Activated naive CD4-positive, alpha-beta T cell (primary cell): ENCODE results near the gene LONRF2.
"Not testable (repeated sequence)": the region's sequence is repeated elsewhere in the genome, so short reads cannot be mapped to it uniquely, and the experiment has no call there.

ENCODE experiments used
- DNase-seq, 4 experiments: peaks; one replicate each; lab custom pipeline; 2025; lab: John Stamatoyannopoulos, UW

LONRF2 gene

GRCh38 chr2:100321866-100322820 lies at the start of gene LONRF2:
Gene LONRF2, minus strand, starts transcription at chr2:100322501. Its CDS starts 408 bp downstream, at chr2:100322093.
- DNase-seq, result no peak

GRCh38 chr2:100367163-100367562 lies 44.9 kb upstream of the LONRF2 start:
- DNase-seq, result no peak

- DNase-seq, result no peak
These were observed 43.1 kb upstream of the LONRF2 start for GRCh38 chr2:100365434-100365833.

- DNase-seq, result not testable (repeated sequence)
These were observed 40.0 kb upstream of the LONRF2 start for GRCh38 chr2:100362269-100362668.

GRCh38 chr2:100359576-100359975 lies 37.3 kb upstream of the LONRF2 start:
- DNase-seq, result no peak

GRCh38 chr2:100358554-100358953 lies 36.3 kb upstream of the LONRF2 start:
- no peak for DNase-seq

GRCh38 chr2:100352521-100352920 lies 30.2 kb upstream of the LONRF2 start:
- no peak for DNase-seq

- DNase-seq, result no peak
These were observed 28.4 kb upstream of the LONRF2 start for GRCh38 chr2:100350661-100351185.

GRCh38 chr2:100345144-100345543 lies 22.8 kb upstream of the LONRF2 start:
- DNase-seq, result not testable (repeated sequence)

GRCh38 chr2:100344433-100344832 lies 22.1 kb upstream of the LONRF2 start:
- DNase-seq, result no peak

GRCh38 chr2:100342466-100342865 lies 20.2 kb upstream of the LONRF2 start:
- not testable (repeated sequence) for DNase-seq

GRCh38 chr2:100339823-100340222 lies 17.5 kb upstream of the LONRF2 start:
- no peak for DNase-seq

- DNase-seq, result no peak
These were observed 12.6 kb upstream of the LONRF2 start for GRCh38 chr2:100334929-100335328.

GRCh38 chr2:100327742-100328141 lies 5.4 kb upstream of the LONRF2 start:
- no peak for DNase-seq

GRCh38 chr2:100321179-100321865 lies 979 bp downstream of the LONRF2 start:
- no peak for DNase-seq

GRCh38 chr2:100320547-100321178 lies 1.6 kb downstream of the LONRF2 start:
- no peak for DNase-seq

GRCh38 chr2:100317634-100318033 lies 4.7 kb downstream of the LONRF2 start:
- DNase-seq, result no peak

GRCh38 chr2:100309973-100310719 lies 12.2 kb downstream of the LONRF2 start:
- DNase-seq, result no peak

- DNase-seq, result no peak
These were observed 13.0 kb downstream of the LONRF2 start for GRCh38 chr2:100309311-100309710.

- DNase-seq, result no peak
These were observed 18.6 kb downstream of the LONRF2 start for GRCh38 chr2:100303744-100304143.

GRCh38 chr2:100302585-100302892 lies 19.8 kb downstream of the LONRF2 start:
- DNase-seq, result no peak
